ENCODE results near the gene PTAFR. TPM values are rescaled to one million over a fixed set of nuclear protein-coding genes. Genes with fewer than 3 reads are reported as not detected.

The PTAFR gene
- total and polyA plus RNA-seq, 2 donors (not counting 1 experiment from before 2014, with no cell fraction given), result under 0.01 to 0.25 TPM

DNA sequence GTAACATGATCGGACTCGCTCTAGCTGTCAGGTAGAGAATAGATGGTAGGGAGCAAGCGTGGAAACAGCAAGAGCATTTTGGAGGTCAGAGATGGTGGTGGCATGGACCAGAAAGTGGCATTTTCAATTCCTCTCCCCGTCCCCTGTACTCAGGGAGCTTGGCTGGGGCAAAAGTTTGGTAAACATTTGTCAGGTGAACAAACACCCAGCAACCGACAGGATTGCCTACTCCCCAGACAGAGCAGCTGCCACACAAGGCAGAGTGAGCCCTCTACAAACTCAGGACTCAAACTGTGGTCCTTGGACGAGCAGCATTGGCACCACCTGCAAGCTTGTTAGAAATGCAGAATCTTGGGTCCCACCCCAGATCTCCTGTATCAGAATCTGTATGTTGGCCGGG lies 14.3 kb downstream of the PTAFR start:
- no peak for DNase-seq (ENCODE audit: low read depth in 2 of 2)
- no peaks in the 10 kb centered on the region for H3K4me1 ChIP-seq (ENCODE audit: control insufficient read depth, extremely low read depth, insufficient read depth, low read length)
- no peak overlapping the region for H3K4me2 ChIP-seq (ENCODE audit: extremely low read depth, insufficient read depth, low read length)
- no peak overlapping the region for H2AFZ ChIP-seq (ENCODE audit: low read length)
- H3K36me3 ChIP-seq (ENCODE audit: control insufficient read depth, insufficient read depth, low read length), result no peaks in the 10 kb centered on the region
- no peak overlapping the region for H3K27ac ChIP-seq (ENCODE audit: insufficient read depth, low read length)
- no peaks in the 10 kb centered on the region for H3K9me3 ChIP-seq (ENCODE audit: control insufficient read depth, insufficient read depth, low read depth, low read length)
- TF ChIP-seq, protein P1, sequence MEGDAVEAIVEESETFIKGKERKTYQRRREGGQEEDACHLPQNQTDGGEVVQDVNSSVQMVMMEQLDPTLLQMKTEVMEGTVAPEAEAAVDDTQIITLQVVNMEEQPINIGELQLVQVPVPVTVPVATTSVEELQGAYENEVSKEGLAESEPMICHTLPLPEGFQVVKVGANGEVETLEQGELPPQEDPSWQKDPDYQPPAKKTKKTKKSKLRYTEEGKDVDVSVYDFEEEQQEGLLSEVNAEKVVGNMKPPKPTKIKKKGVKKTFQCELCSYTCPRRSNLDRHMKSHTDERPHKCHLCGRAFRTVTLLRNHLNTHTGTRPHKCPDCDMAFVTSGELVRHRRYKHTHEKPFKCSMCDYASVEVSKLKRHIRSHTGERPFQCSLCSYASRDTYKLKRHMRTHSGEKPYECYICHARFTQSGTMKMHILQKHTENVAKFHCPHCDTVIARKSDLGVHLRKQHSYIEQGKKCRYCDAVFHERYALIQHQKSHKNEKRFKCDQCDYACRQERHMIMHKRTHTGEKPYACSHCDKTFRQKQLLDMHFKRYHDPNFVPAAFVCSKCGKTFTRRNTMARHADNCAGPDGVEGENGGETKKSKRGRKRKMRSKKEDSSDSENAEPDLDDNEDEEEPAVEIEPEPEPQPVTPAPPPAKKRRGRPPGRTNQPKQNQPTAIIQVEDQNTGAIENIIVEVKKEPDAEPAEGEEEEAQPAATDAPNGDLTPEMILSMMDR (conservative IDR thresholded peaks at IDR 0.05 in 1 of 2, IDR thresholded peaks at IDR 0.05 in 1 of 2; ENCODE audit: low read depth in 1 of 2, low read length in 2 of 2), result no peak
- no peaks in the 10 kb centered on the region for H4K20me1 ChIP-seq (ENCODE audit: control insufficient read depth, extremely low read depth, insufficient read depth, low read length)
- no peak overlapping the region for H3K9ac ChIP-seq (ENCODE audit: insufficient read depth, low read length)
- no peak overlapping the region for H3K4me3 ChIP-seq (replicated peaks in 1 of 4; ENCODE audit: control extremely low read depth in 1 of 4, insufficient read depth in 1 of 4, low read depth in 3 of 4, low read length in 4 of 4)
- no peaks in the 10 kb centered on the region for H3K27me3 ChIP-seq (ENCODE audit: control insufficient read depth, insufficient read depth, low read length)
- H3K79me2 ChIP-seq (ENCODE audit: control insufficient read depth, insufficient read depth, low read length), result no peaks in the 10 kb centered on the region

DNA sequence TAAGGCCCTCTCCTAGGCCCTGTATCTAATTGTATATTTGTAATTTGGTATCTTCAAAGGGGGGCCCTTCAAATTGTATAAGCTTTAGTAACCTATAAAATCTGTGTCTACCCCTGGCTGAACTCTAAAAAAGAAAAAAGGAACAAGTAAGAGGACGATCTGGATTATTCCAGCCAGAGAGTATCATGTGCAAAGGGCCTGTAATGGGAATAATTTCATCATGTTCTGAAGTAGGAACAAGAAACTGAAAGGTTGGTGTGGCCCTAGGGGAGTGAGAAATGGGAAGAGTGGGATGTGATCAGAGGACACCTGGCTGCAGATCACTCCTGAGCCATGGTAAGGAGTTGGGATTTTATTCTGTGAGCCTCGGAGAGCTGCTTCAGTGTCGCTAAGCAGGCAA lies 14.7 kb downstream of the PTAFR start:
- Histone ChIP-seq H4K20me1 (ENCODE audit: control insufficient read depth, extremely low read depth, insufficient read depth, low read length) (no peaks in the 10 kb centered on the region), H3K4me1 (ENCODE audit: control insufficient read depth, extremely low read depth, insufficient read depth, low read length) (peaks cover under 1% of the 10 kb centered on the region), H2AFZ (ENCODE audit: low read length) (no peak overlapping the region), H3K27ac (ENCODE audit: insufficient read depth, low read length) (no peak overlapping the region), H3K4me3 (replicated peaks in 1 of 4; ENCODE audit: control extremely low read depth in 1 of 4, insufficient read depth in 1 of 4, low read depth in 3 of 4, low read length in 4 of 4) (no peak overlapping the region), H3K79me2 (ENCODE audit: control insufficient read depth, insufficient read depth, low read length) (no peaks in the 10 kb centered on the region), H3K9me3 (ENCODE audit: control insufficient read depth, insufficient read depth, low read depth, low read length) (no peaks in the 10 kb centered on the region), H3K9ac (ENCODE audit: insufficient read depth, low read length) (no peak overlapping the region), H3K4me2 (ENCODE audit: extremely low read depth, insufficient read depth, low read length) (no peak overlapping the region), H3K27me3 (ENCODE audit: control insufficient read depth, insufficient read depth, low read length) (no peaks in the 10 kb centered on the region), H3K36me3 (ENCODE audit: control insufficient read depth, insufficient read depth, low read length) (no peaks in the 10 kb centered on the region)
- TF ChIP-seq EZH2 (IDR thresholded peaks at IDR 0.05; ENCODE audit: low read length, missing control alignments), result no peak
- TF ChIP-seq, protein P1 (conservative IDR thresholded peaks at IDR 0.05 in 1 of 2, IDR thresholded peaks at IDR 0.05 in 1 of 2; ENCODE audit: low read depth in 1 of 2, low read length in 2 of 2), result no peak
- no peak for DNase-seq (ENCODE audit: low read depth in 2 of 2)

DNA sequence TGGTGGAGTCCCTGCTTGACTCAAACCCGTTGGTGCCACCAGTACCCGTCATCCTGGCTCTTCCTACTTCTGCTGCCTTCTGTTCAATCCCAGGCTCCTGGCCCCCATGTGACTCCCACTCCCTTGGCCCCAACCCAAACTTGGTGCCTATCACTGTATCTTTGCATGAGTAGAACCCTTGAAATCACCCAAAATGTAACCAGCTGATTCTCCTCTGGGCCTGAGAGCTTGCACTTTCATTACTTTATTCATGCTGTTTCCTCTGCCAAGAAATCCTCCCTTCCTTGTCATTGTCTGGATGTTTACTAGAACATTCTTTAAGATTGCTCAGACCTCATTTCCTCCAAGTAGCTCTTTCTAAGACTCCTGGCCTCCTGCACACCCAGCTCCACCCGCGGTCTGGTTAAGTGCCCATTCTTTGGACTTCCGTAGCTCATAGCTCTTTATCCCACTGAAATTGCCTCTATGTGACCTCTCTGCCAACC lies 15.7 kb downstream of the PTAFR start:
- H3K9me3 ChIP-seq (ENCODE audit: control insufficient read depth, insufficient read depth, low read depth, low read length), result no peaks in the 10 kb centered on the region
- H4K20me1 ChIP-seq (ENCODE audit: control insufficient read depth, extremely low read depth, insufficient read depth, low read length), result no peaks in the 10 kb centered on the region
- no peaks in the 10 kb centered on the region for H3K27me3 ChIP-seq (ENCODE audit: control insufficient read depth, insufficient read depth, low read length)
- H2AFZ ChIP-seq (ENCODE audit: low read length), result no peak overlapping the region
- no peak for TF ChIP-seq EZH2 (IDR thresholded peaks at IDR 0.05; ENCODE audit: low read length, missing control alignments)
- TF ChIP-seq, protein P1 (conservative IDR thresholded peaks at IDR 0.05 in 1 of 2, IDR thresholded peaks at IDR 0.05 in 1 of 2; ENCODE audit: low read depth in 1 of 2, low read length in 2 of 2), result no peak
- no peak overlapping the region for H3K9ac ChIP-seq (ENCODE audit: insufficient read depth, low read length)
- no peaks in the 10 kb centered on the region for H3K79me2 ChIP-seq (ENCODE audit: control insufficient read depth, insufficient read depth, low read length)
- DNase-seq (ENCODE audit: low read depth in 2 of 2), result peak; percentile 86 to 92
- H3K27ac ChIP-seq (ENCODE audit: insufficient read depth, low read length), result no peak overlapping the region
- H3K4me1 ChIP-seq (ENCODE audit: control insufficient read depth, extremely low read depth, insufficient read depth, low read length), result peaks cover 3% of the 10 kb centered on the region
- H3K36me3 ChIP-seq (ENCODE audit: control insufficient read depth, insufficient read depth, low read length), result no peaks in the 10 kb centered on the region
- H3K4me3 ChIP-seq (replicated peaks in 1 of 4; ENCODE audit: control extremely low read depth in 1 of 4, insufficient read depth in 1 of 4, low read depth in 3 of 4, low read length in 4 of 4), result no peak overlapping the region
- no peak overlapping the region for H3K4me2 ChIP-seq (ENCODE audit: extremely low read depth, insufficient read depth, low read length)
